Measurements from ENCODE around the gene PTPN13. TPM values are rescaled to one million over a fixed set of nuclear protein-coding genes. Genes with fewer than 3 reads are reported as not detected.

Gene PTPN13
- total RNA-seq, 4 donors from 2014 or later, result 3.7 to 18.5 (median 10.1) TPM

DNA sequence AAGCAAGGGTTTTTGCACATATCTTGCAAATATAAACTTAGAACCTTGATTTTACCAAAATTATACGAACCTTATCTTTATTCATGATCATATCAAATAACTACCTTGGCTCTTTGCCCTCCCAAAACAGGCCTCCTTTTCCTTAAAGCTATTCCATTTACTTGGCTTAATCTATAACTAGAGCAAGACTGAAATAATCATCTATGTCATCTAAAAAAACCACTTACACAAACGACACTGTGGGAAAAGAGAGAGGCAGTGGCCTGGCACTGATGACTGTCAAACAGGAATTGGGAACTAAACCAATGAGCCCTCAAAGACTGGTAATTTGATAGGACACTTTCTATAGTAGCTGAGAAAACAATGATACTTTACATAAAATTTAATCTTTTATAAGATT, 11.7 kb upstream of the PTPN13 start:
- no peaks in the 10 kb centered on the region for H3K36me3 ChIP-seq
- peaks cover 0 to 16% (median 0%) of the 10 kb centered on the region in 4 donors for H3K4me1 ChIP-seq
- no peak for DNase-seq
- no peaks in the 10 kb centered on the region for H3K27me3 ChIP-seq
- no peak overlapping the region for H3K27ac ChIP-seq
- in situ Hi-C loops (cut with MboI; ENCODE audit: low pct_ligation_motif_present in 1 of 4, low pct_unique_long_range_greater_than_20kb in 1 of 4, low sequenced_read_pairs in 3 of 4) (no loop called here), intact Hi-C loops (cut with DNase I; ENCODE audit: low total_unique reads) (no loop called here)
- H3K9me3 ChIP-seq, result no peaks in the 10 kb centered on the region
- TF ChIP-seq POLR2AphosphoS5 (IDR thresholded peaks at IDR 0.05) (no peak), EP300 (IDR thresholded peaks at IDR 0.05; ENCODE audit: low read depth) (no peak), POLR2A (IDR thresholded peaks at IDR 0.05) (no peak)
- TF ChIP-seq, protein P1, sequence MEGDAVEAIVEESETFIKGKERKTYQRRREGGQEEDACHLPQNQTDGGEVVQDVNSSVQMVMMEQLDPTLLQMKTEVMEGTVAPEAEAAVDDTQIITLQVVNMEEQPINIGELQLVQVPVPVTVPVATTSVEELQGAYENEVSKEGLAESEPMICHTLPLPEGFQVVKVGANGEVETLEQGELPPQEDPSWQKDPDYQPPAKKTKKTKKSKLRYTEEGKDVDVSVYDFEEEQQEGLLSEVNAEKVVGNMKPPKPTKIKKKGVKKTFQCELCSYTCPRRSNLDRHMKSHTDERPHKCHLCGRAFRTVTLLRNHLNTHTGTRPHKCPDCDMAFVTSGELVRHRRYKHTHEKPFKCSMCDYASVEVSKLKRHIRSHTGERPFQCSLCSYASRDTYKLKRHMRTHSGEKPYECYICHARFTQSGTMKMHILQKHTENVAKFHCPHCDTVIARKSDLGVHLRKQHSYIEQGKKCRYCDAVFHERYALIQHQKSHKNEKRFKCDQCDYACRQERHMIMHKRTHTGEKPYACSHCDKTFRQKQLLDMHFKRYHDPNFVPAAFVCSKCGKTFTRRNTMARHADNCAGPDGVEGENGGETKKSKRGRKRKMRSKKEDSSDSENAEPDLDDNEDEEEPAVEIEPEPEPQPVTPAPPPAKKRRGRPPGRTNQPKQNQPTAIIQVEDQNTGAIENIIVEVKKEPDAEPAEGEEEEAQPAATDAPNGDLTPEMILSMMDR (IDR thresholded peaks at IDR 0.05), result no peak
- peak overlapping the region in 1 of 4 donors; percentile 20 for H3K4me3 ChIP-seq
- WGBS, 2 donors (ENCODE audit: low coverage in 1 of 2), result 22 to 25% methylated on average over 2 of the region's 2 CpGs

DNA sequence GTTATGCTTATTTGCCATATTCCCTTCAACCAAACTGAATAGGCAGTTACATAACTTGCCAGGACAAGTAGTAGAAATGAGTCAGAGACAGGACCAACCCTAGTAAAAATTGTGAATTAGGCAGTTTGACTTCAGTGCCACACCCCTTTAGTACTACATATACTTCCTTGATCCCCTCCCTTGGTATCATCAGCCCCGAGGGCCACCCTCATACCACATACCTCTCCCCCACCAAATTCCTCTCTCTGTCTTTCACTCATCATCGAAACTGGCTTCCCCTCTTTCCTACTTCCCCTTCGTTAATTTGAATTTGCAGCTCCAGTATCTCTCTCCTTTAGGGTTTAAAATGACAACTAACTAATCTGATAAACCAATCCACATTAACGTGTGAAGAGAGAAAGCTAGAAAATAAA, 7.9 kb upstream of the PTPN13 start:
- Histone ChIP-seq H3K4me1 (peaks cover 0 to 16% (median 0%) of the 10 kb centered on the region in 4 donors), H3K27ac (no peak overlapping the region), H3K4me3 (no peak overlapping the region), H3K9me3 (no peaks in the 10 kb centered on the region), H3K36me3 (no peaks in the 10 kb centered on the region), H3K27me3 (no peaks in the 10 kb centered on the region)
- in situ Hi-C loops (cut with MboI; ENCODE audit: low pct_ligation_motif_present in 1 of 4, low pct_unique_long_range_greater_than_20kb in 1 of 4, low sequenced_read_pairs in 3 of 4) (no loop called here), intact Hi-C loops (cut with DNase I; ENCODE audit: low total_unique reads) (no loop called here)
- TF ChIP-seq, protein P1 (IDR thresholded peaks at IDR 0.05), result no peak
- TF ChIP-seq POLR2AphosphoS5 (IDR thresholded peaks at IDR 0.05) (no peak), EP300 (IDR thresholded peaks at IDR 0.05; ENCODE audit: low read depth) (no peak), POLR2A (IDR thresholded peaks at IDR 0.05) (no peak)
- 43 to 46% methylated on average over 4 of the region's 4 CpGs for WGBS, 2 donors (ENCODE audit: low coverage in 1 of 2)
- no peak for DNase-seq

DNA sequence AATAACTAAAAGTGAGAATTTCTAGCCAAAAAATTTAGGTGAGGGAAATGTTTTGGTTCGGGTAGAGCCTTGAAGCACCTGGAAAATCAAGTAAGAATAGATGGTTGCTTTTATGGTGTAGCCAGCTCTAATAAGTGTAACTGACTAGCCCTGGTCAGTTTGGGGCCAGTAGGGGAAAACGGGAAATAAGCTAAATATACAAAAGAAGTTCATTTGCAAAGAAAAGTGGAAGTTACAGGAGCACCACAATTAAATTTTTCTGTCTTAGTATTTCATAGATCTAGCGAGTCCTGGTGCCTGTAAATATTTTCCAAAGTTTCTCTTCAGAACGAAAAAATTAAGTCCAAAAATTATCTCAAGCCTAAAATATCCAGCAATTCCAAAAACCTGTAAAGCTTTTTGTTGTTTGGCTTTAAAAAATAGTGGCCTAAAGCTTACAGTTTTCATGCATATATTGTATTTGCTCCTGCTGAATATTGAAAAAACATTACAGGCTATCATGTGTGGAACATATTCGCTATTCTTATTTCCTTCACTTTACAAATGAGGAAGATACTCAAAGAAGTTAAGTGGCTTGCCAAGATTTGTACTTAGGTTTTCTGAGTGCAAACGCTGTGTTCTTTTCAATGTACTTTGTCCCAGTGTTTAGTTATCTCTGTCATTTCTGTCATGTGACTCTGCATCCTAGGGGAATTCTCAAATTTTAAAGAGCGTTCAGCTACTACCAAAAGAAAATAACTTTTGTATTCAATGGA, 7.3 kb upstream of the PTPN13 start:
- H3K27me3 ChIP-seq, result no peaks in the 10 kb centered on the region
- intact Hi-C loops (cut with DNase I; ENCODE audit: low total_unique reads) (no loop called here), in situ Hi-C loops (cut with MboI; ENCODE audit: low pct_ligation_motif_present in 1 of 4, low pct_unique_long_range_greater_than_20kb in 1 of 4, low sequenced_read_pairs in 3 of 4) (no loop called here)
- H3K4me3 ChIP-seq, result no peak overlapping the region
- peaks cover 0 to 16% (median 0%) of the 10 kb centered on the region in 4 donors for H3K4me1 ChIP-seq
- no peak overlapping the region for H3K27ac ChIP-seq
- whole genome bisulfite sequencing, 2 donors (ENCODE audit: low coverage in 1 of 2), result 59 to 71% methylated on average over 7 of the region's 7 CpGs
- H3K36me3 ChIP-seq, result no peaks in the 10 kb centered on the region
- H3K9me3 ChIP-seq, result no peaks in the 10 kb centered on the region
- TF ChIP-seq EP300 (IDR thresholded peaks at IDR 0.05; ENCODE audit: low read depth), result no peak
- TF ChIP-seq, protein P1 (IDR thresholded peaks at IDR 0.05), result no peak
- no peak for TF ChIP-seq POLR2A (IDR thresholded peaks at IDR 0.05)
- TF ChIP-seq POLR2AphosphoS5 (IDR thresholded peaks at IDR 0.05), result no peak
- no peak for DNase-seq

DNA sequence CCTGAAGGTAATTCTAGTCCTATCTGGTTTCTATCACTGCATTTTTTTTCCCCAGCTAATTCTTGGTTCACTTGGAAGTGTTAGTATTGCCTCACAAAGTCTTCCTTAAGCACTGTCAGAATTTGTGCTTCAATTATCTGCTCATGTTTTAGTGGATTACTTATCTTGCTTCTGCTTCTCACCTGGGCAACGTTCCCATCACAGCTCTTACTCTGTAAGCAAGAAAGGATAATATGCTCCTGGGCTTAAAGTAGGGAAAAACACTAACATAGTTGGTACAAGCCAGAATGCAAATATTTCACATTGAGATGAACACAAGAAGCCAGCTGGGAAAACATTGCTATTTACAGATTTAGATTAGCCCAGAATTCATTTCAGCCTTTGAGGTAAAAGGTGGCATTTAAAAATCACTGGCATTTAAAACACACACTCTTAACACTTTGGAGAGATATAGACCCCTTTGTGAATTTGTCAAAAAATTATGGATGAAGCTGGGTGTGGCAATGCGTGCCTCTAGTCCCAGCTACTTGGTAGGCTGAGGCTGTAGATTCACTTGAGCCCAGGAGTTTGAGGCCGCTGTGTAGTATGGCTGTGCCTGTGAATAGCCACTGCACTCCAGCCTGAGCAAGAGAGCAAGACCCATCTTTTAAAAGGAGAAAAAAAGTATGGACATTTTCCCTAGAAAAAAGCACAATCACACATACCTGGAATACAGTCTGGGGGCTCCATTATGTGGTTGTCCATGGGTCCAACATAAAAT, 6.6 kb upstream of the PTPN13 start:
- TF ChIP-seq POLR2AphosphoS5 (IDR thresholded peaks at IDR 0.05), result no peak
- TF ChIP-seq, protein P1 (IDR thresholded peaks at IDR 0.05), result no peak
- no peak for TF ChIP-seq EP300 (IDR thresholded peaks at IDR 0.05; ENCODE audit: low read depth)
- TF ChIP-seq POLR2A (IDR thresholded peaks at IDR 0.05), result no peak
- no peak for DNase-seq
- Histone ChIP-seq H3K9me3 (no peaks in the 10 kb centered on the region), H3K4me3 (no peak overlapping the region), H3K36me3 (no peaks in the 10 kb centered on the region), H3K27ac (no peak overlapping the region), H3K27me3 (no peaks in the 10 kb centered on the region), H3K4me1 (peaks cover 0 to 9% (median 0%) of the 10 kb centered on the region in 4 donors)
- WGBS, 2 donors (ENCODE audit: low coverage in 1 of 2), result 58 to 68% methylated on average over 2 to 3 of the region's 3 CpGs
- in situ Hi-C loops (cut with MboI; ENCODE audit: low pct_ligation_motif_present in 1 of 4, low pct_unique_long_range_greater_than_20kb in 1 of 4, low sequenced_read_pairs in 3 of 4) (no loop called here), intact Hi-C loops (cut with DNase I; ENCODE audit: low total_unique reads) (no loop called here)
